ELR (cell line): ENCODE measurements around the gene RNF5.
"Not testable (repeated sequence)": the region's sequence is repeated elsewhere in the genome, so short reads cannot be mapped to it uniquely, and the experiment has no call there.

Experiments used
- DNase-seq: peaks from one replicate; pipeline ENCODE4 v3.0.0-alpha.2; 2015; ENCODE audit warnings: low read depth

The RNF5 gene, protein sequence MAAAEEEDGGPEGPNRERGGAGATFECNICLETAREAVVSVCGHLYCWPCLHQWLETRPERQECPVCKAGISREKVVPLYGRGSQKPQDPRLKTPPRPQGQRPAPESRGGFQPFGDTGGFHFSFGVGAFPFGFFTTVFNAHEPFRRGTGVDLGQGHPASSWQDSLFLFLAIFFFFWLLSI

DNA sequence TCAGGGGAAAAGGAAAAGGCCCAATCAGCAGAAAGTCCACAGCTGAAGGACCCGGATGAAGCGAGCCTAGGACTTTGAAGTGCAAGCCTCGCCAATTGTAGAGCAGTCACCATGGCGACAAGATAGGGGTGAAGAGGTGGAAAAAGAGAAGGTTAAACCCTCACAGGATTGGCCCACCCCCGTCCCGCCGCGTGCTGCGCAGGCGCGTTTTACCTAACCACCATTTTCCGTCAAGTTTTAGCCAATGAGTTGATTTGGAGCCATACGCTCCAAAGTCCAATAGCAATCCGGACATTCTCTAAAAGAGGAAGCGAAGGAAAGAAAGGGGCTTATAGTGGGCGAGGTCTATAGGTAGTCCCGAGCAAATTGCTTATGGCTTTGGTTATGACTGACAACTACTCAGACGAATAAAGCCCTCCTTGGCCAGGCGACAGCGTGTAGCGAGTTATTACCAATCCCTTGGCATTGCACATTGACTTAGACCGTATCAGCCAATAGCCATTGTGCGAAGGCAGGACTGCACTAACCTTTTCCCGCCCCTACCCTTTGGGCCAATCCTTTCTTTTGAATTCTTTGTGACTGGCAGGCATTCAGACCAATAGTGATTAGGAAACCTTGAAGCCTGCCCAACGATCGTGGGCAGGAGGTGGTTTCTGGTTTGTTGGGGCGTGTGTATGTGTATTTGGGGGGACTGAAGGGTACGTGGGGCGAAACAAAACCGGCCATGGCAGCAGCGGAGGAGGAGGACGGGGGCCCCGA lies at the start of gene RNF5:
RNF5 (plus strand) TSS at position 618 of the 759 bp plus-strand sequence; CDS start at position 725, 107 bp downstream.
- DNase-seq = peak; percentile 100

DNA sequence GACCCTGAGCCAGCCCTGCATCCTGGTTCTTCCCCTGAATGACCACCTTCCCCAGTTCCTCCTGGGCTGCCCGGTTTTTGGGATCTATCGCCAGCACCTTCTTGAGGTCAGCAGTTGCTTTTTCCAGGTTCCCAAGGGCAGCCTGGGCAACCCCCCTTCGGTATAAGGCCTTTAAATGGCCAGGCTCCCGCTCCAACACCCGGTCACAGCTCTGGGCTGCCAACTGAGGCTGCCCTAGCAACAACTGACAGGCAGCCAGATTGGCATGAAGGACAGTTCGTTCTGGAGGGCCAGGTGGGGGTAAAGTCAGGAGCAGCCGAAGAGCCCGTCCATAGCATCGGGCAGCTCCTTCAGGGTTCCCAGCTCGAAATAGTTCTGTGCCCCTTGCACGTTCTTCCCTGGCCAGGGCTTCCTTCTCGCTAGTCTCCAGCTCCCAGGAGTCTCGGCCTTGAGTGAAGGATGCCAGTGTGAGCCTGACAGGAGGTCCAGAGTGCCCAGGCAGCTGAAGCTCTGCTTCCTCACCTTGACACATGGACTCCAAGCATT lies 49.4 kb upstream of the RNF5 start:
- no peak for DNase-seq

DNA sequence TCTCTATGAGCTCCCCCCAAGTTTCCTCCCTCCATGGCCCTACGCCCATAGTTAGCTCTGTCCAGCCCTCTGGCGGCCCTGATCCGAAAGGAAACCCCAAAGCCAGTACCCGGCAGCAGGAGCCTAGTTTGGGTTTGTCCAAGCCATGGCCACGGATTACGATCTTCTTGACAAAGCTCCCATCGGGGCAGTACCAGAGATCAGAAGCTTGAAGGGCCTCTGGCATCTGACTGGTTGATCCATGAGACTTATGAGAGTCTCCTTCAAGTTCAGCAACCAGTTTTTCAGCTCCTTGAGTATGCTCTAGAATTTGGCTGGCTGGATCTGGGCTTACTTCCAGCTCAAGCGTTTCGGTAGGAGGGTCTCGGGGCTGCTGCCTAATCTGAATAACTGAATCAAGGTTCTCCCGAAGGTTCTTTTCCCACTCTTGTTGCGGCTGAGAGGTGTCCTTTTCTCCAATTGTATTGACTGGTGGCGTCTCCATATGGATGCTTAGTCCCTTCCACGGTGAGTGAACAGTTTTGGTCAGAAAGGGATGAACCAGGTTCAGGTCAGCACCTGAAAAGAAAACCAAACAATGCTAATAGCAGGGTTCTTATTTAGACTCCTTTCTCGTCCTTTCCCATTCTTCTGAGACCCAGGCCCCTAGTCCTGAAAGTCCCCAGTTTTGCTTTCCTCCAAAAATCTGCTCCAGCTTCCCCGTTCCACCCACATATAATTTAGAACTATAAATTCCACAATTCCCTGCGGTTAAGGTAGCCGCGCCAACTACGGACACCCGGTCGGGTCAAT lies 48.7 kb upstream of the RNF5 start:
- no peak for DNase-seq

DNA sequence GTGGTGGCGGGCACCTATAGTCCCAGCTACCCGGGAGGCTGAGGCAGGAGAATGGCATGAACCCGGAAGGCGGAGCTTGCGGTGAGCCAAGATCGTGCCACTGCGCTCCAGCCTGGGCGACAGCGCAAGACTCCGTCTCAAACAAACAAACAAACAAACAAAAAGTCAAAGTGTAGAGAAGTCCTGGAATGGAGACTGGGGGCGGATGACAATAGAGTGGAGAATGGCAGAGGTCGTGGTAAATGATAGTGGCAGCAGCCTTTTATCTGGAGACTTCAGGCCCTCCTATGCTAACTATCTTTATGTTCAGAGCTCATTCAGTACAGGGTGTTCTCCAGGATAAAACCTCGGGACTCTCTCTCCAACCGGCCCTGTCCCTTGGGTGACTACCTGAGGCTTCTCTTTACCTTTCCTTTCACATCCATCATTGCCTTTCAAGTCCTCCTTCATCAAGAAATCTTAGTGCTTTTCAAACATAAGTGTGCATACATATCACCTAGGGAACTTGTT lies 46.7 kb upstream of the RNF5 start:
- no peak for DNase-seq

DNA sequence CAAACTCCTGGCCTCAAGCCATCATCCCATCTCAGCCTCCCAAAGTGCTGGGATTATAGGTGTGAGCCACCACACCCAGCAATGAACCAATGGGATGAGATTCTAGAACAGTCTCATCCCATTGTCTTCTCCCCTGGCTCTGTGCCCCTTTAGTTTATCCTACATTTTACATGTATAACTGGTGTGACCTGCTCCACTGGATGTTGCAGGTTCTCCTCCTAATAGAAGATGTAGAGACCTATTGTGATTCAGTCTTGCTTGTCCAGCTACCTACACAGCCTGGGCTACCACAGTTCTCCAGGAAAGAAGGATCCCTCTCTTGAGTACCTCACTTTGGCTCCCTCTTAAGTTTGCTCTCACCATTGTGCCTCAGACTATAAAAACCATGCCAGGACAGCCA lies 46.1 kb upstream of the RNF5 start:
- DNase-seq = no peak

DNA sequence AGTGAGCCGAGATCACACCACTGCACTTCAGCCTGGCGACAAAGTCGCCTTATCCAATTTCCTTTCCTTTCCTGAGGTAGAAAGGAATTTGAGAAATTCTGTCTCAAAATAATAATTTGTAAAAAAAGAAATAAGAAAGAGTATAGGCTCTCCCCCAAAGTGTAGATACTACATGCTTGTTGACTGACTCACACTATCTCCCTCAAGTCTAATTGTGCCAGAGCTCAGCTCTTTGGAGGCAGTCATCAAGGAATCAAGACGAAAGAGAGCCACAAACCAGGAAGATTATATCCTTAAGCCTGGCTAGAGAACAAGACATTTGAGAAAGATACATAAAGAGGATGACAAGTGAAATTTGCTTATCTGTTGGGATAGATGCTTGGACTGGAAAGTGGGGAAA lies 44.4 kb upstream of the RNF5 start:
- DNase-seq = peak; percentile 54

DNA sequence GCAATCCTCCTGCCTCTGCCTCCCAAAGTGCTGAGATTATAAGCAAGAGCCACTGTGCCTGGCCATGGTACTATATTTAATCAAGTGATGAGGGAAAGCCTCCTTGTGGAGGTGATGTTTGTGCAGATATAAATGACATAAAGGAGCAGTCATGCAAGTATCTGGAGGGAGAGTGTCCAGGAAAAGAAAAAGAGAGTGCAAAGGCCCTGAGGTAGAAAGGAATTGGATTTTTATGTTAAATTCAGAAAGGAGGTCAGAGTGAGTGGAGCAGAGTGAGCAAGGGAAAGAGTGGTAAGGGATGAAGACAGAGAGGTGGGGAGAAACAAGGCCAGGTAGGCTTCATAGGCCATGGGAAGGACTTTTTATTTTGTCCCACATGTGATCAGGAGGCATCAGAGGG lies 40.8 kb upstream of the RNF5 start:
- no peak for DNase-seq

DNA sequence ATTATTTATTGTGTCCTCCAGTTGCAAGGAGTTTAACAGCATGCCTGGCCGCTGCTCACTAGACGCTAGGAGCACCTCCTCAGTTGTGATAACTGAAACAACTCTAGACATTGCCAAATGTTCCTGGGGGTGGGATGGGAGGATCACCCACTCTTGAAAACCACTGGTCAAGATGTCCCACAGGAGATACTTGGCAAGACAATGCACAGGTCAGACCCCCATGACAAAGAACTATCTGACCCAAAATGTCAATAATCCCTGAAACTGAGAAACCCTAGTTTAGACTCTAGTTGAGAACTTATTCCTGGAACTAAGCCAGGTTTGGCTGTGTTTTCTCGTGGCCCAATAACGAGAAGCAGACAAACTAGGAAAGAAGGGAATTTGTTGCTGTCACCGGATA lies 38.6 kb upstream of the RNF5 start:
- no peak for DNase-seq

DNA sequence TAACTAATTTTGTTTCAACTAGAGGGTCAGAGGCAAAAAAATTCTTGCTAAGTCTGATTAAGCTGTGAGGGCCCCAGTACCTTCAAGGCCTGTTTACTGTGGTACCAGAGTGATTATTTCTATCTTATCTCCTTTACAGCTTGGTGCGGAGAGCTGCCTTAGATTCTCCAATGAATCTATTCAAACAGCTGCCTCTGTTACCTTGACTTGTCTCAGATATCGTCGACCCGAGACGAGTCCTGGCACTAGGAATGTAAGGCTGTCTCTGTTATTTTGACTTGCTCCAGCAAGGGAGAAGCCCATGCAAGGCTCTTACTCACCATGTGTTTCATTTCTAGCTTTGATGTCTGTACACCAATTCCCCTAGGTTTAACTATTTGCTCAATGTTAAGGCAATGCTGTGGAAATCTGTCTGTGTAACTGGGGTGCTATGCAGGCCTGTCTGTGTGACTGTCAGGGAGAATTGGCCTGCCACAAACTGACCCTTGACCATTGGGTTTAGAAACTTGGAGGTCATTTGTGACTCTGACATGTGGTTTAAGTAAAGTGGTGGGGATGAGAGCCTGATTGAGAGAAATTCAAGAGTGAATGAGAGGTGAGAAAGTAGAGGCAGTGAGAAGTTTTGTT lies 37.7 kb upstream of the RNF5 start:
- DNase-seq = no peak

DNA sequence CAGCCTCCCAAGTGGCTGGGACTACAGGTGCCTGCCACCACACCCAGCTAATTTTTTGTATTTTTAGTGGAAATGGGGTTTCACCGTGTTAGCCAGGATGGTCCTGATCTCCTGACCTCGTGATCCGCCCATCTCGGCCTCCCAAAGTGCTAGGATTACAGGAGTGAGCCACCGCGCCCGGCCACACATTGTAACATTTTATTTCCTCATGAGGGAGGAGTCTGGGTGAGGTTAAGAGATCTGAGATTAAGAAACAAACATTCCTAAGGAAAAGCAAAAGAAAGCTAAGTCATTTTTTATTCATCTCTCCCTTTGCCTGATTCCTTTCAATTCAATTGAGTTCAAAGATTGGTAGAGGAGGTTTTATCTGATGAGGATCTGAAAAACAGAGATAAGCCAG lies 34.0 kb upstream of the RNF5 start:
- not testable (repeated sequence) for DNase-seq

DNA sequence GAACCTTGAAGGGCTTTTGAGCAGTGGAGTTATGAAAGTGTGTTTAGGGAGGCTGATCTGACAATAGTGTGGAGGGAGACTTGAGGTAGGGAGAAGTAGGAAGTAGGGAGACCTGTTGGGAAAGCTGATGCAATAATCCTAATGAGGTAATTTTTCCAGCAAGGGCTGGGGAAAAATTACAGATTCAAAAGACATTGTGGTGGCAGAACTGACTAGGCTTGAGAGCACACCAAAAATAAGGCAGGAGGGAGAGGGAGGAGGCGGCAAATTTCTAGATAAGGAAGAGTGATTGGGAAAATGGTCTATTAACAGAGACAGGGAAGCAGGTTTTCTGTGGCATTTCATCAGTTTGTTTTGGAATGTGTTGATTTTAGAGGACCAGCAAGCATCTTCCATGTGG lies 31.9 kb upstream of the RNF5 start:
- no peak for DNase-seq

DNA sequence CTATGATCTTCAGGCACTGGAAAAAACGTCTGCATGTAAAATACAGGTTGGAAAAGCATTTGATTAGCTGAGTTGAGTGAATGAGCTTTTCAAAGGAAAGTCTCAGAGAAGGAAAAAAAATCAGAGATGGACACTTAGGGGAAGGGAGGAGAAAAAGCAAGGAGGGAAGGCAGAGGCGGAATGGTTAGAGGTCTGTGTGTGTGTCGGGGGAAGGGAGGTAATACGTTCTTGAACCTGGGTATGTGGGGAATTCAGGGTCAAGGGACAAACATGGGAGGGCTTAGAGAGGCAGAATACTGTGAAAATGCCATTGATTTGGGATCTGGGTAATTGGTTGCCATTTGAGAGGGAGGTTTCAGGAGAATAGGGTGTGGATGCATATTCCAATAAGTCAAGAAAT lies 31.5 kb upstream of the RNF5 start:
- no peak for DNase-seq

DNA sequence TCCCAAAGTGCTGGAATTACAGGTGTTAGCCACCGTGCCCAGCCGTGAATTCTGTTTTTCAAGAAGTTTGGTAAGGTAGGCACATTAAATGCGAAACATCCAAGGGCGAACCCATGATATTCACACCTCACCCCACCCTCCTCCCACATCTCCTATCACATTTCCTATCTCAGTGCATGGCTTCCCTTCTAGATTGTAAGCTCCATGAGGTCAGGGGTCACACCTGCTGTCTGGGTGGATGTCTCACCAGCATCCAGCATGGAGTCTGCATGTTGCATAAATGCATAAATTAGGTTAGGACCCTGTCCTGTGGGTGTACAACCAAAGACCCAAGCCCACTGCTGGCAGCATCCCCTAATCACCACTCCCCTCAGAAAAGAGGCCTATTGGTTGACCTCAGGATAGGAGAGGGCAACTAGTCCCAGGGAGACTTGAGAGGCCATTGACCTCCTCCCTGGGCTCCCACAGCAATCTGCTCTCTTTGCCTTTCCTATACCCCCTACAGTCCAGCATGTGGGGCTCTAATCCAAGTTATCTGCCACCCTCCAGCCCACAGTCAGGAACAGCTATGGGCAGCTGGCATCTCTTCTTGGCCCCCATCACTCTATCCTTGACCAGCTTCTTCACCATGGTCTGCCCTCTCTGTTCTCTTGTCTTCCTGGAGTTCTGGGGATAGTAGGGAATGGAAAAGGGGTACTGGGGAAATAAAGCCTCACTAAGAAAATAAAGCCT lies 30.6 kb upstream of the RNF5 start:
- DNase-seq = no peak

DNA sequence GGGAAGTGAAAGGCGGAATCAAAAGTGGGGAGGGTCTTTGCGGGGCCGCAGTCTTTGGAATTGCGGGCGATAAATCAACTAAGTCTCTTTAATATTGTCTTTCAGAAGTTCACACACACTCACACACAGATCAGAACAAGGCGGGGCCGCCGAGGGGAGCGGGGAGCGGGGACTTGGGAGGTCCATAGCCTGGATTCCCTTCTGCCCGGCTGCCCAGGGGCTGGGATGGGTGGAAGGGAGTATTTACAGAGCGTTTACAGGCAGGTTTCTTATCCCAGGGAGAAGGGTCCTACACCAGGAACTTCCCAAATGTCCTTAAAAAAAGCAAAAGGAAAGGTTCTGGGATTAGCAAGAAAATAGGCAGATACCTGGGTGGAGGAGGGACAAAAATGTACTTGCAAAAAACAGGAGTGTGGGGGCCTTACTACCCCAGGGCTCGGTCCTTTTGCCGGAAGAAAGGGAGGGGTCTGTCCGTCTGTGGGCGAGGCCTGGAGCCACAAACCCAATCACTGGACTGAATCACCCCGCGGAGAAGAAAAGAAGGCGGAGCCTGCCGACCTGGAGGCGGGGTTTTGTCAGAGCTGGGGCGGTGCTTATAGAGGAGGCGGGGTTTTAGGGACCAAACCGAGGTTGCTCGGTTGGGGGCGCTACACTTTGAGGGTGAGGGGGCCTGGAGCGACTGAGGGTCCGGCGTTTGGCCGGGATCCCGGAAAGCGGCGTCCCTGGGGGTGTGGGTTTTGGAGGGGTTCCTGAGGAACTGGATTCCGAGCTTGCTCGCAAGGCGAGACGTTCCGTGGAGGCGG lies 29.7 kb upstream of the RNF5 start:
- no peak for DNase-seq

DNA sequence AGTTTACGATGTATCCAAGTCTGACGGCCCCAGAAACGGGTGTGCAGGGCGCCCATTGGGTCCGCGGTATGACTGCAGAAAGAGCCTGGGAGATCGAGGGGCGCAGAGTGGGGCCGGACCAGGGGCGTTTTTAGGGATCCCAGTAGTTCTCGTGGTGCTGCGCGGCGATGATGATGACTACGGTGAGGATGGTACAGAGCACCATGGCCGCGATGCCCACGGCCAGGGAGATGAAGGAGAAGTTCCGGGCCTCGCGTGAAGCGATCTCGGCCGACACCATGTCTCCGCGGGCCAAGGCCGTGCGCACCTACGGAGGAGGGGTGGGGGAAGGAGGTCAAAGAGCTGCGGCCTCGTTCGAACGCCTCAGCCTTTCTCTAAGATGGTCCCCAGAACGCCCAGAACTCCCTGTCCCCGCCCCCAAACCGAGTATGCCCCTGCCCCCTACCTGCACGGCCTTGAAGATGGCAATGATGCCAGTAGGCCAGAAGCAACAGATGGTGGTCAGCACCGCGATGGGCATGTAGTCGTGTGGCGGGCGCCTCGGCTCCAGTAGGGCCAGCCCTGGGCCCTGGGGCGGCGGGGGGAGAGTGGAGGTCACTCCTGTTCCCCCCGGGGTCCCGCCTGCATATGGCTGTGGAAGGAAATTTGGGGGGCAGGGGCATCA lies 29.0 kb upstream of the RNF5 start:
- DNase-seq = no peak

DNA sequence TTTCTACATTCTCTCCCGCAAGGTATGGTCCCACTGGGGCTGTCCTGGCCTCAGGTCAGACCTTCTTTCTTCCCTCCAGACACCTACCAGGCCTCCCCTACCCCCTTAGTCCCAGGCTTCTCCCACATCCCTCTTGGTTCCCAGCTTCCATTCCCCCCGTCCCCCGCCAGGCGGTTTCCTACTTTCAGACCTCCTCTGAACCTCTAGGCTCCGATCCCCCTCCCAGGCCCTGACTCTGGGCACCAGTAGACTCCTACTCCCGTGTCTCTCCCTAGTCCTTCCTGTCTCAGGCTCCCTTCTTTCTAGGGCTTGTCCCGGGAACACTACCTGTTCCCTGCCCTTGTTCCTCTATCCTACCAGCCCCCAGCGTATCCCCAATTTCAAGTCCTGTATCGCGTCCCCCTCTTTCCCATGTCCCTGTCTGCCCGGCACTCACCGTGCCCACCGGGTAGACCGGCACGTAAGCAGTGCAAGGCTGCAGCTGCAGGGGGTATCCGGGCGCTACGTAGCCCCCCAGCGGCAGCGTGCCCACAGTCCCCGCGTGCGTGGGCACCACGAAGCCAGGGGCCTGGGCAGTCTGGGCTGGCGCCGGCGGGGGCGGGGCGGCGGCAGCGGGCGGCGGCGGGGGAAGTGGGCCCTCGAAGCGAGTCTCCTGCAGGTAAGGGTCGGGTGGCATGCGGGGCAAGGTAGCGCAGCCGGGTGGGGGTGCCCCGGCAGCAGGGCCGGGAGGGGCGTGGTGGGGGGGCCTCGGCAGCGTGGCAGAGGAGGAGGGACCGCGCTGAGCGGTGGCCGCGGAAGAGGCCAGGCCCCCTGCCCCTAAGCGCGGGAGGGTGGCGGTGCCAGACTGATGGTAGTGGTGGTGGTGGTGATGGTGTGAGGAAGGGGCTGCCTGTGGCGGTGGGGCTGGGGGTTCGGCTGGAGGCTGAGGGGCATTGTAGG lies 28.0 kb upstream of the RNF5 start:
- no peak for DNase-seq

DNA sequence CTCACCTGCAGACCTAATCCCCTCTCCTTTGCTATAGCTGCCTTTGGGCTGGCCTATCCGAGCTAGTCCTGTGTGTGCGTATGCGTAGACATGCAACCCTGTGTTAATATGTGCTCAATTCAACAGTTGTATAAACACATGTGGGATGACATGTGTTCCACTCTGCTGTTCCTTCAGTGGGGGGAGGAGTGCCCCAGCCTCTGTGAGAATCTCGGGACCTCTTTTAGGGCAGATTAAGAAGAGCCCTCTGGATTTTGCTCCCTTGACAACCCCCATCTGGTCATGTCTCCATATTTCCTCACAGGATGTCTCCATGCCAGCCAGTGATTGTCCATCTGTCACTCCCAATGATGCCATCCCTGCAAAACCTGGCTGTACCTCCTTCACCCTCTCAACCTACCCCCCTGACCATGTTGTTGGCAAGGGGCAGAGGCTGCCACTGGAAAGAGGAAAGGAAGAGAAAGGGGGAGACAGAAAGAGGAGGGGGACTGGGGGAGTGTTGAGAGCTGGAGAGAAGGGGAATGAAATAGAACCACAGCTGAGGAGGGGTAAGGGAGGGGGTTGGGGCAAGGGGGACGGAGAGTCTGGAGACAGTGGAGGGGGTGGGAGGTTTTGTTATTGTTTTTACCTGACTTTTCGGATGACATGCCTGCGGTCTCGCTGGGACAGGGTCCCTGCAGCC lies 26.9 kb upstream of the RNF5 start:
- no peak for DNase-seq
